ENCODE data around the gene APBA3.

APBA3 gene

DNA sequence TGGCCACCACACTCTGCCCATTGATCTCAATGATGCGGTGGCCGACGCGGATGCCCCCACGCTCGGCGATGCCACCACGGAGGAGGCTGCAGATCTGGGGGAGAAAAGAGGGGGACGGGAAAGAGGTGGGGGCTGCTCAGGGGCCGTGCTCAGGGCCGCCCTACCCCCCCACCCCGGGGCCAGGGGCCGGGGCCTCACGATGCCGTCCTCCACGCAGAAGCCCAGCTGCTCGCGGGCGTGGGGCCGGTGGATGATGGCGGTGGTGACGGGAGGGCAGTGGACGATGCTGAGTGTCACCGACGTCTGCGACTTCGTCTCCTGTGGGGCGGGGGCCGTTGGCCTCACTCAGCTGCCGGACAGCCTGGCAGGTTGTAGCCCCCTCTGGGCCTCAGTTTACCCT lies 10.3 kb downstream of the APBA3 start:
- in situ Hi-C loops (cut with HindIII; ENCODE audit: low sequenced_read_pairs): no loop called here

DNA sequence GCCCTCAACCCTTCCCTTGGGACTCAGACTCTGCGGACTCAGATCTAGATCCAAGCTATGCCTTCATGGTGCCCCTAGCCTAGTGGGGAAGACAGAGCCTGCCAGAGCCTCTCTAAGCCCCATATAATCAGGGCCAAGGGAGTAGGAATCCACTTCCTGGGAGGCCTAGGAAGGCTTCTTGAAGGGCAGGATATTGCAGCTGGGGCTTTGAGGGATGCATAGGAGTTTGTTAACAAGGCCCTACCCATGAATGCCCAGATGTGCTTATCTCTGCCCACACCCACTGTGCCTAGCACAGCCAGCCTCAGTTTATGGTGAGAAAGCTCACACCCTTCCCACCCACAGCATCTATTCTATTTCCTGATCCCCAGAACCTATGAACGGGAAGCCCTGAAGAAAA lies 11.3 kb downstream of the APBA3 start:
- in situ Hi-C loops (cut with HindIII; ENCODE audit: low sequenced_read_pairs): no loop called here

DNA sequence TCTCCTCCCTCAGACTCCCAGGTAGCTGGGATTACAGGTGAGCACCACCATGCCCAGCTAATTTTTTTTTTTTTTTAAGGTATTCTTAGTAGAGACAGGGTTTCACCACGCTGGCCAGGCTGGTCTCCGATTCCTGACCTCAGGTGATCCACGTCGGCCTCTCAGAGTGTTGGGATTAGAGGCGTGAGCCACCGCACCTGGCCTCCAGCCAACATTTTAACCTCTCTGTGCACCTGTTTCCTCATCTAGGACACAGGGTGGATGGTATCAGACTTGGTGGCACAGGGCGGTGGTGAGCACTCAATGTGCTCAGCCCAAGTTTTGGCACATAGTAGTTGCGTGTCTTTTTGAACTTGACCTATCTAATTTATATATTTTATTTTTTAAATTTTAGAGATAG lies 12.5 kb downstream of the APBA3 start:
- in situ Hi-C loops (cut with HindIII; ENCODE audit: low sequenced_read_pairs): no loop called here

DNA sequence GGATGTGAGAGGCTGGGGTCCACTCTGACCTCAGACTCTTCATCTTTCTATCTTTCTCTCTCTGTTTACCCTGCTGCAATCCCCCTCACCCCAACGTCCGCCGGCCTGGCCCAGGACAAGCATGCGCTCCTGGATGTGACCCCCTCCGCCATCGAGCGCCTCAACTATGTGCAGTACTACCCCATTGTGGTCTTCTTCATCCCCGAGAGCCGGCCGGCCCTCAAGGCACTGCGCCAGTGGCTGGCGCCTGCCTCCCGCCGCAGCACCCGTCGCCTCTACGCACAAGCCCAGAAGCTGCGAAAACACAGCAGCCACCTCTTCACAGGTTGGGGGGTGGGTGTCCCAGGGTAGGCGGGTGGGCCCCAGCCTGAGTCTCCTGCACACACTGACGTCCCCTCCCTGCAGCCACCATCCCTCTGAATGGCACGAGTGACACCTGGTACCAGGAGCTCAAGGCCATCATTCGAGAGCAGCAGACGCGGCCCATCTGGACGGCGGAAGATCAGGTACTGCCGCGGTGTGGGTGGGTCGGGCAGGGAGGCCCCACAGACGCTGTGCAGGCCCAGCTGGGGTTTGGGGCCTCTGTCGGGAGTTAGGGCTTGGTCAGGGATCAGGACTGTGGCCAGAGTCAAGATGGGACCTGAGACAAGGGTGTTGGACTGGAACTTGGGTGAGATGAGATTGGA lies 15.0 kb downstream of the APBA3 start:
- in situ Hi-C loops (cut with HindIII; ENCODE audit: low sequenced_read_pairs): no loop called here

DNA sequence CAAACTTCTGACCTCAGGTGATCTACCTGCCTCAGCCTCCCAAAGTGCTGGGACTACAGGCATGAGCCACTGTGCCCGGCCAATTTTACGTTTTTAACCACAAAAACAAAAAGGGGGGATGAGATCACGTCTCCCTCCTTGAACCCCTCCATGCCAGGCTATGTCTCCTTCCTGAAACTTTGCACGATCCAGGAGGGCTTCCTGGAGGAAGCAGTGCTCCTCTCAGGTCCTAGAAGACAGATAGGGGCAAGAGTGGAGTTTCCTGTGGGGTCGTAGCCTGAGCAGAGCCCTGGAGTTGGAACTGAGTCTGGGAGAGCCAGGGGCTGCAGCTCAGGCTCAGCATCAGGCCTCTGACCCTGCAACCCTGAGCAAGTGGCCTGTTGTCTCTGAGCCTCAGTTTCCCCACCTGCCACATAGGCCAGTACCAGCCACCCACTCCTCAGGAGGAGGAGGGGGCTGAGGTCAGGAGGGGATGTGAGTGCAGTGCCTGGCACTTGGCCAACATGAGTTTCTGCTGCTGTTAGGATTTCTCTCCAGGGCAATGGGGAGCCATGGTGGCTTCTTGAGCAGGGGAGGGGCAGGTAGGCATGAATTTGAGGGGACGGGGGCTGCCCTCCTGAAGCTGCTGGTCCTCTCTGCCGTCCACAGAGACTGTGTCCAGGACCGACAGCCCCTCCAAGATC lies 16.0 kb downstream of the APBA3 start:
- in situ Hi-C loops (cut with HindIII; ENCODE audit: low sequenced_read_pairs): no loop called here

DNA sequence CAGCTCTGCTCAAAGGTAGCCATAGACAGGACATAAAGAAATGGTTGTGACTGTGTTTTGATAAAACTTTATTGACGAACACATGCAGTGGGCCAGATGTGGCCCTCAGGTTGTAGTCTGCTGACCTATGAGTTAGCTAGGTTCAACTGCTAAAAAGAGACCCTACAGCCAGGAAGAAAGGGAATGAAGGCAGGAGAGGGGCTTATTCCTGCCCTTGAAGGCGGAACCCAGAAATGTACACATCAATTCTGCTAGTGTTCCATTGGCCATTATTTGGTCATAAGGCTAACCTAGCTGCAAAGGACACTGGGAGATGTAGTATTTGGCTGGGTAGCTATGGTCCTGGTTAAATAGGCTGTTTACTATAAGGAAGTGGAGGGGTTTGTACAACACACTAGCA lies 18.0 kb downstream of the APBA3 start:
- in situ Hi-C loops (cut with HindIII; ENCODE audit: low sequenced_read_pairs): no loop called here

DNA sequence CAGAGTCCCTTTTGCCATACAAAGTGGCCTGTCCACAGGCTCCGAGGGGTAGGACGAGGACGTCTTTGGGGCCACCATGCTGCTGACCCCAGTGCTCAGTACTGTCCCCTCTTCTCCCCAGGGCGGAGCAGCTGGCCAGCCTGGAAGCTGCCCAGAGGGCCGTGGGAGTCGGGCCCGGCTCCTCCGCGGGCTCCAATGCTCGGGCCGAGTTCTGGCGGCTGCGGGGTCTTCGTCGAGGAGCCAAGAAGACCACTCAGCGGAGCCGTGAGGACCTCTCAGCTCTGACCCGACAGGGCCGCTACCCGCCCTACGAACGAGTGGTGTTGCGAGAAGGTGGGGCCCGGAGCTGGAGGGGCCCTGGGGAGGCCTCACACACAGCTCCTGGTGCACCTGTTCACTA lies 21.1 kb downstream of the APBA3 start:
- in situ Hi-C loops (cut with HindIII; ENCODE audit: low sequenced_read_pairs): no loop called here

DNA sequence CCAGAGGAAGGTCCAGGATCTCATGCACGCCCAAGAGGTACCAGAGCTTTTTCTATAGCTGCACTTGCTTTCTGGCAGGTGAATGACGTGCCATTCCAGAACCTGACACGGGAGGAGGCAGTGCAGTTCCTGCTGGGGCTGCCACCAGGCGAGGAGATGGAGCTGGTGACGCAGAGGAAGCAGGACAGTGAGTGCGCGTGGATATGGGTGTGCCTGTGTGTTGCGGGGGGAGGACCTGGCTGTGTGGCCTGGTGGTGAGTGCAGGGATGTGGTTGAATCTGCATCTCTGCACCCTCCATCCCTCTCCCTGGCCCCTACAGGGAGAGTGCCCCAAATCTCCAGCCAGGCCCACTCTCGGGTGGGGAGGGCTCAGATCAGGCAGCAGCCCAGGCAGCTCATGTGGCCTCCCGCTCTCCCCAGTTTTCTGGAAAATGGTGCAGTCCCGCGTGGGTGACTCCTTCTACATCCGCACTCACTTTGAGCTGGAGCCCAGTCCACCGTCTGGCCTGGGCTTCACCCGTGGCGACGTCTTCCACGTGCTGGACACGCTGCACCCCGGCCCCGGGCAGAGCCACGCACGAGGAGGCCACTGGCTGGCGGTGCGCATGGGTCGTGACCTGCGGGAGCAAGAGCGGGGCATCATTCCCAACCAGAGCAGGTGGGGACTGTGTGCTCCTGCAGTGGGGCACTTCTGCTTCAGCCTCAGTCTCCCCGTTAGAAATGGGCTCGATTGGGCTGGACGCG lies 22.8 kb downstream of the APBA3 start:
- in situ Hi-C loops (cut with HindIII; ENCODE audit: low sequenced_read_pairs): no loop called here

DNA sequence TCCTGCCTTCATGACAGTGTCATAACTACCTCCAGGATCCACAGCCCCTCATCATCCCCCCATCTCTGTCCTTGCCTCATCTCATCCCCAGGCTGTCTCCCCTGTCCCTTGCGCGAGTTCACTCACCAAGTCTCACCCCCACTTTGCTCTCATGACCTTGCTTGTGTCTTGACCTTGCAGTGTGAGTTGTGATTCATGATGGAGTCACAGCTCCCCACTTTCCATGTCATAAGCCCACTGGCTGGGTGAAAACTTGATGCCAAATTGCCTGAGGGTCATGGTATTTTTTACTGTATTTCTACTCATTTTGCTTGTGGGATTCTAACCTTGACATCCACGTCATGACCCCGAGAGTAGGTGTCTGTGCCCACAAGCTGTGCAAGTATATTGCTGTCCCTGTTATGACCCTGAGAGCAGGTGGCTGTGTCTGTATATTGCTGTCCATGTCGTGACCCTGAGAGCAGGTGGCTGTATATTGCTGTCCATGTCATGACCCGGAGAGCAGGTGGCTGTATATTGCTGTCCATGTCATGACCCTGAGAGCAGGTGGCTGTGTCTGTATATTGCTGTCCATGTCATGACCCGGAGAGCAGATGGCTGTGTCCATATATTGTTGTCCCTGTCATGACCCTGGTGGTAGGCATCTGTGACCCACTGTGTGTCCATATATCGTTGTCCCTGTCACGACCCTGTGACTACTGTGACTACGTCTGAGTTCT lies 23.8 kb downstream of the APBA3 start:
- in situ Hi-C loops (cut with HindIII; ENCODE audit: low sequenced_read_pairs): no loop called here

DNA sequence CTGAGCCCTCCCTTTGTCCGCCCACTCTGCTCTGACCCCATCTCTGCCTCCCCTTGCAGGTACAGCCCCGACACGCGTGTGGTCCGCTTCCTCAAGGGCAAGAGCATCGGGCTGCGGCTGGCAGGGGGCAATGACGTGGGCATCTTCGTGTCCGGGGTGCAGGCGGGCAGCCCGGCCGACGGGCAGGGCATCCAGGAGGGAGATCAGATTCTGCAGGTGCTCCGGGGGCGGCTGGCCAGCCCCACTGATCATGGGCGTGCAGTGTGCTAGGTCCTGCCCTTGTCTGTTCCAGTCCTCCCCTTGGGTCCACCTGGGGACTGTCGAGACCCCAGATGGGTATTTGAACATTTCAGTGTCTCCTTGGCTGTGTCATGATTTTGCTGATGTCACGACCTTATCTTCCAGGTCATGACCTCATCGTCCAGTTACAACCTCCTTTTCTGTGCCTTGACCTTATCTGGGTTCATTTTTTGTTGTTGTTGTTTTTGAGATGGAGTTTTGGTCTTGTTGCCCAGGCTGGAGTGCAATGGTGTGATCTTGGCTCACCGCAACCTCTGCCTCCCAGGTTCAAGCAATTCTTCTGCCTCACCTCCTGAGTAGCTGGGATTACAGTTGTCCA lies 25.3 kb downstream of the APBA3 start:
- in situ Hi-C loops (cut with HindIII; ENCODE audit: low sequenced_read_pairs): no loop called here

DNA sequence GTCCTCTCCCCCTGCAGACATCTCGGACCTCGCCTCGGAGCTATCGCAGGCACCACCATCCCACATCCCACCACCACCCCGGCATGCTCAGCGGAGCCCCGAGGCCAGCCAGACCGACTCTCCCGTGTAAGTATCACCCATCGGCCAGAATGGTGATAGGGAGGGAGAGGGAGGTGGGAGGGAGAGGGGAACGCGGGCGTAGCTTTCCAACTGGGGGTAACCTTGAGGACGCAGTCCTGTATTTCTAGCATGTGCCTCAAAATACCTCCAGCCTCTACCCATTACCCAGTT lies 27.2 kb downstream of the APBA3 start:
- in situ Hi-C loops (cut with HindIII; ENCODE audit: low sequenced_read_pairs): no loop called here

DNA sequence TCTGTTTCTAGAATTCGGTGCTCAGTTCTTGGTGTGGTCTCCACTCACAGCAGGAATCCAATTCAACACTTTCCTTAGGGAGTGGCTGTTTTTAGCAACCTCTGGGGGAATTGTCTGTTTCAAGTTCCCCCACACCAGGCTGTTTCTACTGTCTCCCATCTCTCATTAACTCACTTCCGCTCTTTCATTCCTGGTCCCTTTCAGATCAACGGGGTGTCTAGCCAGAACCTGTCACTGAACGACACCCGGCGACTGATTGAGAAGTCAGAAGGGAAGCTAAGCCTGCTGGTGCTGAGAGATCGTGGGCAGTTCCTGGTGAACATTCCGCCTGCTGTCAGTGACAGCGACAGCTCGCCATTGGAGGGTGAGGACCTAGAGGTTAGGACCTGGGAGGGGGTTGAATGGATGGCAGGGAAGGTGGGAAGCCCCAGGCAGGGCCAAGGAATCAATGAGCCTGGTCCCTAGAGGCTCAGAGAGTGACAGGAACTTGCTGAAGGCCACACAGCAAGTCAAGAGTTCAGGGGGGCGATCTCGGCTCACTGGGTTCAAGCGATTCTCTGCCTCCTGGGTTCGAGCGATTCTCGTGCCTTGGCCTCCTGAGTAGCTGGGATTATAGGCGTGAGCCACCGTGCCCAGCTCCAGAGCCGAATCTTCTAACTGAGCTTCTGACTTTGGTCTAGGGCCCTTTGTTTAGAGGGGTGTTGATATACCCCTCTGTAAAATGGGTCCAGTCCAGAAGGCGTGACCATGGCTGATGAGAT lies 27.8 kb downstream of the APBA3 start:
- in situ Hi-C loops (cut with HindIII; ENCODE audit: low sequenced_read_pairs): no loop called here

DNA sequence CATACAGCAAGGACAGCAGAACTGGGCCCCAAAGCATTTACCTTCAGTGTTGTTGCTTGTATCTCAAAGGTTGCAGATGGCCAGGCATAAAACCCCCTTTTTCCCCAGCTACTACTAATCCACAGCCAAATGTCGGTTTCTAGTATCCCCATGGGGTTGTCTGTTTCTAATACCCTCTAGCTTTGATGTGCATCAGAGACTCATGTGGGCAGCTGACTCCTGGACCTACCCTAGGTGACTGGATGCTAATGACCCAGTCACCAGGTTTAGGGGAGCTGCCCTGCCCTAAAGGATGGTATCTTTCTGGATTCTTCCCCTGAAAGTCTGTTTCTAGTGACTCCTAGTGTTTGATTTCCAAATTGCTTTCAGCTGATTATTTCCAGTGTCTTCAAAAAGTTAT lies 29.4 kb downstream of the APBA3 start:
- in situ Hi-C loops (cut with HindIII; ENCODE audit: low sequenced_read_pairs): no loop called here

DNA sequence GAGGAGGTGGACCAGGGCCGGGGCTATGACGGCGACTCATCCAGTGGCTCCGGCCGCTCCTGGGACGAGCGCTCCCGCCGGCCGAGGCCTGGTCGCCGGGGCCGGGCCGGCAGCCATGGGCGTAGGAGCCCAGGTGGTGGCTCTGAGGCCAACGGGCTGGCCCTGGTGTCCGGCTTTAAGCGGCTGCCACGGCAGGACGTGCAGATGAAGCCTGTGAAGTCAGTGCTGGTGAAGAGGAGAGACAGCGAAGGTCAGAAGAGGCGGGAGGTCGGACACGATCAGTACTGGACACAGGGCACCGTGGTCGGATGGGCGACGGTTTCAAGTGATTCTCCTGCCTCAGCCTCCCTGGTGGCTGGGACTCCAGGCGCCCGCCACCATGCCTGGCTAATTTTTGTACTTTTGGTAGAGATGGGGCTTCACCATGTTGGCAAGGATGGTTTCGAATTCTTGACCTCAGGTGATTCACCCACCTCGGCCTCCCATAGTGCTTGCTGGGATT lies 31.0 kb downstream of the APBA3 start:
- in situ Hi-C loops (cut with HindIII; ENCODE audit: low sequenced_read_pairs): no loop called here

DNA sequence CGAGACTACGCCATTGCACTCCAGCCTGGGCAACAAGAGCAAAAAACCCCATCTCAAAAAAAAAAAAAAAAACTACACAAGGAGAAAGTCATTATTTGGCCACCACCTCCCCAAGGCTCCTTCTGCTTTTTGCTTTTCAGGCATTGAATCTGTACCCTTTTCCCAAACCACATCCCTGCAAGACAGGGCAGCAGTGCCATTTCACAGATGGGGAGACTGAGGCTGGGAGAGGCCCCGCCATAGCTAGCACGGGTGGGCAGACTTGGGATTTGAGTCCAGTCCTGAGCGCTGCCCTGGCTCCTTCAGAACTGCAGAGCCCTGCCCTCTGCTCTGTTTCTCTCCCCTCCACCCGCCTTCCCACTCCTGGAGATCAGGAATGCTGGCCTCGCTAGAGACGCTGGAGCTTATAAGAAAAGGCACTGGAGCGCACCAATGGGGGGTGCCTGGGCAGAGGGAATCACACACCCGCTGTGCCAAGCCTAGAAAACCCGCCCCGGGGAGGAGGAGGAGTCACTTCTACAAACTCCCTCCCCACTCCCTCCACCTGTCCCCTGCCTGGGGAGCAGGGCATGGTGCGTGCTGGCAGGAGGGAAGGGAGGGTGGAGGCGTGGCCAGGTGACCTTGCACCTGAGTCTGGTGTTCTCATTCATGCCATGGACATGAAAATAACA lies 35.7 kb downstream of the APBA3 start:
- in situ Hi-C loops (cut with HindIII; ENCODE audit: low sequenced_read_pairs): no loop called here

DNA sequence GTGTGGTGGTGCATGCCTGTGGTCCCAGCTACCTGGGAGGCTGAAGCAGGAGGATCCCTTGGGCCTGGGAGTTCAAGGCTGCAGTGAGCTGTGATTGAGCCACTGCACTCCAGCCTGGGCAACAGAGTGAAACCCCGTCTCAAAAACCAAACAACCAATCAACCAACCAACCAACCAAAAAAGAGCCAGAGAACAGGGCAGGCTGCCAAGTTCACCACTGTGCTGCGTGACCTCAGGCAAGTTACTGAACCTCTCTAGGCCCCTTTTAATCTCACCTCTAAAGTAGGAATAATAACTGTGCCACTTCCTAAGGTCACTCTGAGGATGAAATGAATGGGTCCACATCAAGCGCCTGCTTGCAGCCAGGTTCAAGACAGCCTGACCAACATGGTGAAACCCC lies 36.4 kb downstream of the APBA3 start:
- in situ Hi-C loops (cut with HindIII; ENCODE audit: low sequenced_read_pairs): no loop called here

DNA sequence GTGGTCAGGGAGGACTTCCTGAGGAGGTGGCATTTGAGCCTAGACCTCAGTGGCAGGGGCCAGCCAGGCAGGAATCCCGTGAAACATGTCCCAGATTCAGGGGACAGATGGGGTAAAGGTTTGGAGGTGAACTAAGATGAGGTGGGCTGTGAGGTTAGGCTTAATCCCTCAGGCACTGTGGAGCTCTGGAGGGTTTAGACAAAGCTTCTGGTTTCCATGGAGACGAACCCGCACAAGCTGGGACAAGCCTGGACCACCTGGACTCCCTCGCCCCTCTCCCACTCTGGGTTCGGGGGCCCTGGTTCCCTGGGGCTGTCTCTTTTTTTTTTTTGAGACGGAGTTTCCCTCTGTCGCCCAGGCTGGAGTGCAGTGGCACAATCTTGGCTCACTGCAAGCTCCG lies 37.6 kb downstream of the APBA3 start:
- in situ Hi-C loops (cut with HindIII; ENCODE audit: low sequenced_read_pairs): loop anchor here (5.0 kb wide), 1 partner anchor 33 kb away; no protein-coding TSS in a partner anchor

DNA sequence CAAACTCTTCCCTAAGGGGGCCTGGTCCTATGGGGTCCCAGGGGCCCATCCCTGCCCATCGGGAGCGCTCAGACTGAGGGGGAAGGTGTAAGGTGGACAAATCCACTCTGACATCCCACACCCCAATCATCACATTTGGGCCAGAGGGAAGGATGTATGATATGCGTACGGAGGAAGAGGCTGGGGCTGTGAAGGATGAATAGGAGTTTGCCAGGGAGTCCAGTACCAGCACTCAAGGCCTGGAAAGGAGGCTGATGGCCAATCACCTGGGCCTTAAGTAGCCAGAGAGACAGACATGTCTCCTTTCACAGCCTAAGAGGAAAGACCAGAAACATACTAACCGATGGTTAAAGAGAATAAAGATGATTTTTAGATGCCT lies 38.4 kb downstream of the APBA3 start:
- in situ Hi-C loops (cut with HindIII; ENCODE audit: low sequenced_read_pairs): loop anchor here (5.0 kb wide), 1 partner anchor 34 kb away; no protein-coding TSS in a partner anchor

DNA sequence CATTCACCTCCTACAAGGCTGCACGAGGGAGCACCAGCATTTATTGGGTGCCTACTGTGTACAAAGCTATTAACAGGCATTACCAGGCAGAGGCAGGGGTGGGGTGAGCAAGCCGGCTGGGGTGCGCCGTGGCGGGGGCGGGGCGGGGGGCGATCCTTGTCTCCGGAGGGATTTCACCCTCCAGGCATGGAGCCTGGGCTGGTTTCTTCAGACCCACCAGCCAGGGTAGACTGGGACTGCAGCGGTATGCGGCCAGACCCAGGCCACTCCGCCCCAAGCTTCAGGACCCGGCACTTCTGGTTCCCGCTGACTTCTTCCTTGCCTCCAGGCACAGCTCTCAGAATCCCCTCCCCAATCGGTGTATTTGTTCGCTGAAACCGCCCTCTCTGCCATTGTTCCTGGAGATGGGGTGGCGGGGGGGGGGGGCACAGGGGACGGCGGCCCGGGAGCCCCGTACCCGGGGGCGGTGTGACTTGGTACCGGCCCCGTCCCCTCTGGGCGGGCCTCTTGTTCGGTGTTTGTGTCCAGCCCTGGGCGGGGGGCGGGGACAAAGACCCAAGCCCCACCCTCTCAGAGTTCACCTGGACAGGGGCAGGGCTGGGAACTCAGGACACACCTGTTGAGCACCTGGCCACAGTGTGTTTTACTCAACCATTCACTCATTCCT lies 38.9 kb downstream of the APBA3 start:
- in situ Hi-C loops (cut with HindIII; ENCODE audit: low sequenced_read_pairs): loop anchor here (5.0 kb wide), 1 partner anchor 35 kb away; no protein-coding TSS in a partner anchor

Measured in DLD1 (cell line).